MCF 10A (cell line): Measurements from ENCODE around the gene CXorf65. TPM values are rescaled to one million over a fixed set of nuclear protein-coding genes. Genes with fewer than 3 reads are reported as not detected.

Experiments
- BruUV-seq: library from RNA; stranded (reverse); fragments of 400-500 nt; replicated peaks from 2 replicates; lab custom pipeline; 2021; lab: Mats Ljungman, UMichigan
- CTCF ChIA-PET: fragments of 300-600 bp; sonication (Branson Sonifier 250); formaldehyde crosslinking; extraction: SDS; loops from one replicate; lab custom pipeline; 2021; ENCODE audit warnings: antibody characterized with exemption, inconsistent platforms; lab: Yijun Ruan, JAX
- POLR2A ChIA-PET: fragments of 300-600, 350-650 bp; sonication (Branson Sonifier 250); formaldehyde crosslinking; extraction: SDS; loops from one replicate; lab custom pipeline; 2020; ENCODE audit warnings: antibody characterized with exemption, inconsistent platforms; lab: Yijun Ruan, JAX
- DNase-seq: peaks from one replicate; pipeline ENCODE4 v3.0.0-alpha.2; 2018; ENCODE audit not compliant: unreplicated experiment
- H3K27ac Mint-ChIP-seq: one replicate; pipeline ENCODE4 v1.8.0; 2022; ENCODE audit warnings: mild to moderate bottlenecking, low read depth, mixed read lengths; ENCODE audit not compliant: unreplicated experiment
- H3K27me3 Mint-ChIP-seq: one replicate; pipeline ENCODE4 v1.8.0; 2022; ENCODE audit warnings: mixed read lengths; ENCODE audit not compliant: insufficient read depth, unreplicated experiment
- H3K36me3 Mint-ChIP-seq: one replicate; pipeline ENCODE4 v1.8.0; 2022; ENCODE audit warnings: mild to moderate bottlenecking, moderate library complexity, mixed read lengths; ENCODE audit not compliant: insufficient read depth, unreplicated experiment
- H3K4me1 Mint-ChIP-seq: one replicate; pipeline ENCODE4 v1.8.0; 2022; ENCODE audit warnings: mixed read lengths; ENCODE audit not compliant: insufficient read depth, unreplicated experiment
- H3K4me3 Mint-ChIP-seq: one replicate; pipeline ENCODE4 v1.8.0; 2022; ENCODE audit warnings: mild to moderate bottlenecking, moderate library complexity, mixed read lengths; ENCODE audit not compliant: unreplicated experiment
- H3K9me3 Mint-ChIP-seq: one replicate; pipeline ENCODE4 v1.8.0; 2022; ENCODE audit warnings: mixed read lengths; ENCODE audit not compliant: unreplicated experiment
- intact Hi-C: fragments of 100-400 bp; cut with micrococcal nuclease; formaldehyde crosslinking; loops from 2 replicates; pipeline ENCODE4 v1.14.1; 2022
- total RNA-seq: library from RNA; stranded (reverse); gene quantifications from 2 replicates; pipeline ENCODE4 v1.2.3, GENCODE V29; 2022
- TF ChIP-seq, protein P1 (sequence below): fragments of 200-600 bp; IDR thresholded peaks from one replicate; pipeline ENCODE4 v1.8.0; 2022; ENCODE audit warnings: antibody characterized with exemption, mild to moderate bottlenecking; ENCODE audit not compliant: unreplicated experiment

Gene CXorf65
- total RNA-seq, 1 experiment from 2014 or later = not detected

DNA sequence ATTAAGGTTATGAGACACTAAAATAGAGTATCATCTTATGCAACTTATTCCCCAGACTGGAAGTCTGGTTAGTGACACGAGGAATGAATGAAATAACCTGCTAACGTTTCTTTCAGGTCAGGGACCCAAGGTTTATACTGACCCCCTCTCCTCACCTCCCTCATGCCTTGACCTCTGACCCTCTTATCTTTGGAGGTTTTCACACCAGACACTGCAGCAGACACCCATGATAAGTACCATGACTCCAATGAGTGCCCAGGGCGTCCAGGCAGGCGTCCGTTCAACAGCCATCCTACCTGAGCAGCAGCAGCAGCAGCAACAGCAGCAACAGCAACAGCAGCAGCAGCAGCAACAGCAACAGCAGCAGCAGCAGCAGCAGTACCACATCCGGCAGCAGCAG is 33.9 kb upstream of the CXorf65 start:
- no peak for DNase-seq
- Mint-ChIP-seq H3K27ac (no peak overlapping the region), H3K27me3 (peaks cover 11% of the 10 kb centered on the region), H3K9me3 (no peaks in the 10 kb centered on the region), H3K4me3 (no peak overlapping the region), H3K36me3 (peaks cover 52% of the 10 kb centered on the region), H3K4me1 (no peaks in the 10 kb centered on the region)
- intact Hi-C loops = no loop called here
- no TSS peak for BruUV-seq
- TF ChIP-seq, protein P1, sequence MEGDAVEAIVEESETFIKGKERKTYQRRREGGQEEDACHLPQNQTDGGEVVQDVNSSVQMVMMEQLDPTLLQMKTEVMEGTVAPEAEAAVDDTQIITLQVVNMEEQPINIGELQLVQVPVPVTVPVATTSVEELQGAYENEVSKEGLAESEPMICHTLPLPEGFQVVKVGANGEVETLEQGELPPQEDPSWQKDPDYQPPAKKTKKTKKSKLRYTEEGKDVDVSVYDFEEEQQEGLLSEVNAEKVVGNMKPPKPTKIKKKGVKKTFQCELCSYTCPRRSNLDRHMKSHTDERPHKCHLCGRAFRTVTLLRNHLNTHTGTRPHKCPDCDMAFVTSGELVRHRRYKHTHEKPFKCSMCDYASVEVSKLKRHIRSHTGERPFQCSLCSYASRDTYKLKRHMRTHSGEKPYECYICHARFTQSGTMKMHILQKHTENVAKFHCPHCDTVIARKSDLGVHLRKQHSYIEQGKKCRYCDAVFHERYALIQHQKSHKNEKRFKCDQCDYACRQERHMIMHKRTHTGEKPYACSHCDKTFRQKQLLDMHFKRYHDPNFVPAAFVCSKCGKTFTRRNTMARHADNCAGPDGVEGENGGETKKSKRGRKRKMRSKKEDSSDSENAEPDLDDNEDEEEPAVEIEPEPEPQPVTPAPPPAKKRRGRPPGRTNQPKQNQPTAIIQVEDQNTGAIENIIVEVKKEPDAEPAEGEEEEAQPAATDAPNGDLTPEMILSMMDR = no peak
- ChIA-PET POLR2A (interaction anchor here (1.2 kb wide), 1 partner anchor 23 kb away, joined by 3 read pairs; no protein-coding TSS in a partner anchor), CTCF (no interaction called here)

GRCh38 chrX:71131510-71131909 is 25.0 kb upstream of the CXorf65 start:
- intact Hi-C loops = no loop called here
- no peak for DNase-seq
- peaks cover 48% of the 10 kb centered on the region for H3K36me3 Mint-ChIP-seq
- no peak overlapping the region for H3K4me3 Mint-ChIP-seq
- CTCF ChIA-PET = interaction anchor here (0.6 to 0.7 kb wide), 2 partner anchors 90 to 197 kb away, joined by 3 read pairs; no protein-coding TSS in a partner anchor
- BruUV-seq = no TSS peak
- peaks cover 70% of the 10 kb centered on the region for H3K27me3 Mint-ChIP-seq
- H3K4me1 Mint-ChIP-seq = peaks cover 8% of the 10 kb centered on the region
- TF ChIP-seq, protein P1 = no peak
- POLR2A ChIA-PET = no interaction called here
- H3K9me3 Mint-ChIP-seq = no peaks in the 10 kb centered on the region
- H3K27ac Mint-ChIP-seq = peak overlapping the region; percentile 11

GRCh38 chrX:71128915-71129765 is 22.6 kb upstream of the CXorf65 start:
- Mint-ChIP-seq H3K9me3 (no peaks in the 10 kb centered on the region), H3K27me3 (peaks cover 68% of the 10 kb centered on the region), H3K27ac (no peak overlapping the region), H3K4me1 (peaks cover 8% of the 10 kb centered on the region), H3K36me3 (peaks cover 35% of the 10 kb centered on the region), H3K4me3 (no peak overlapping the region)
- intact Hi-C loops = loop anchor here (1.0 kb wide), 2 partner anchors 62 to 131 kb away; no protein-coding TSS in a partner anchor
- CTCF ChIA-PET = interaction anchor here (0.6 to 2.3 kb wide), 23 partner anchors 9 to 364 kb away, joined by 3 to 14 read pairs (median 4); partner anchors contain the start of gene IL2RG
- peak; percentile 60 for DNase-seq
- POLR2A ChIA-PET = interaction anchor here (0.6 to 1.0 kb wide), 2 partner anchors 10 to 62 kb away, joined by 3 read pairs; partner anchors contain the start of genes MED12 and SNX12
- BruUV-seq = no TSS peak
- TF ChIP-seq, protein P1 = peak; percentile 72
